GM12892 (cell line): ENCODE results near the gene EEPD1.

Source experiments
- POLR2A ChIP-seq: IDR thresholded peaks from 2 replicates; pipeline ENCODE4 v1.6.1; 2011; ENCODE audit warnings: low read depth, low read length, control low read depth
- POLR2AphosphoS5 ChIP-seq: IDR thresholded peaks from 2 replicates; pipeline ENCODE4 v1.6.1; 2011; ENCODE audit warnings: low read depth, low read length, control low read depth

- TF ChIP-seq POLR2A (no peak), POLR2AphosphoS5 (no peak)
Measured at GRCh38 chr7:36266190-36266589, 113.1 kb downstream of the EEPD1 start.
